SK-MEL-5 (cell line): ENCODE results near the gene AMIGO3. TPM values are rescaled to one million over a fixed set of nuclear protein-coding genes. Genes with fewer than 3 reads are reported as not detected.

Experiments used
- DNase-seq: peaks from one replicate; pipeline ENCODE4 v3.0.0-alpha.2; 2016; ENCODE audit warnings: low read depth, low spot score
- in situ Hi-C: cut with HindIII; loops from 2 replicates; pipeline ENCODE4 v1.10.0; 2016; ENCODE audit warnings: low sequenced_read_pairs, high pct_unique_total_duplicates, low pct_unique_long_range_greater_than_20kb
- total RNA-seq: library from RNA; depleted of rRNA; stranded (reverse); fragments of >200 nt; shearing (Covaris generic); gene quantifications from 2 replicates; pipeline ENCODE4 v1.2.3, GENCODE V29; 2014

Gene AMIGO3
- total RNA-seq, 1 experiment from 2014 or later = 0.34 TPM

- DNase-seq = no peak
- in situ Hi-C loops = no loop called here
These were observed 3.8 kb downstream of the AMIGO3 start for GRCh38 chr3:49715611-49716121.

GRCh38 chr3:49714728-49715550, 4.5 kb downstream of the AMIGO3 start:
- DNase-seq = no peak
- in situ Hi-C loops = no loop called here

- in situ Hi-C loops = no loop called here
- no peak for DNase-seq
These were observed 6.0 kb downstream of the AMIGO3 start for GRCh38 chr3:49713336-49714105.

GRCh38 chr3:49712631-49713317, 6.7 kb downstream of the AMIGO3 start:
- in situ Hi-C loops = no loop called here
- no peak for DNase-seq

GRCh38 chr3:49712166-49712565, 7.3 kb downstream of the AMIGO3 start:
- in situ Hi-C loops = no loop called here
- DNase-seq = no peak

GRCh38 chr3:49711489-49711888, 8.0 kb downstream of the AMIGO3 start:
- in situ Hi-C loops = no loop called here
- DNase-seq = no peak

- no peak for DNase-seq
These were observed 9.6 kb downstream of the AMIGO3 start for GRCh38 chr3:49709852-49710251.

GRCh38 chr3:49707113-49707480, 12.4 kb downstream of the AMIGO3 start:
- no peak for DNase-seq
- in situ Hi-C loops = no loop called here

More at GRCh38 chr3:49709852-49710251, 9.6 kb downstream of the AMIGO3 start:
- in situ Hi-C loops = no loop called here

- in situ Hi-C loops = no loop called here
- DNase-seq = no peak
These were observed 12.9 kb downstream of the AMIGO3 start for GRCh38 chr3:49706456-49707112.

GRCh38 chr3:49705390-49705960, 14.0 kb downstream of the AMIGO3 start:
- DNase-seq = no peak

GRCh38 chr3:49704629-49705028, 14.9 kb downstream of the AMIGO3 start:
- in situ Hi-C loops = no loop called here
- DNase-seq = no peak

More at GRCh38 chr3:49705390-49705960, 14.0 kb downstream of the AMIGO3 start:
- in situ Hi-C loops = no loop called here

- in situ Hi-C loops = no loop called here
- no peak for DNase-seq
These were observed 15.5 kb downstream of the AMIGO3 start for GRCh38 chr3:49703956-49704355.

- DNase-seq = peak; percentile 81
- in situ Hi-C loops = no loop called here
These were observed 16.0 kb downstream of the AMIGO3 start for GRCh38 chr3:49703443-49703927.

GRCh38 chr3:49702672-49703071, 16.8 kb downstream of the AMIGO3 start:
- in situ Hi-C loops = no loop called here
- DNase-seq = no peak

GRCh38 chr3:49701388-49702077, 18.0 kb downstream of the AMIGO3 start:
- peak; percentile 27 for DNase-seq
- in situ Hi-C loops = no loop called here

GRCh38 chr3:49700453-49701128, 18.9 kb downstream of the AMIGO3 start:
- peak; percentile 24 for DNase-seq
- in situ Hi-C loops = no loop called here
